Measurements from ENCODE around the gene CBLB. TPM values are rescaled to one million over a fixed set of nuclear protein-coding genes. Genes with fewer than 3 reads are reported as not detected.
A peak's percentile ranks its signal among the peaks of the same experiment; 100 is the strongest.

The CBLB gene
- total RNA-seq, 1 experiment from 2014 or later: 8.6 TPM

DNA sequence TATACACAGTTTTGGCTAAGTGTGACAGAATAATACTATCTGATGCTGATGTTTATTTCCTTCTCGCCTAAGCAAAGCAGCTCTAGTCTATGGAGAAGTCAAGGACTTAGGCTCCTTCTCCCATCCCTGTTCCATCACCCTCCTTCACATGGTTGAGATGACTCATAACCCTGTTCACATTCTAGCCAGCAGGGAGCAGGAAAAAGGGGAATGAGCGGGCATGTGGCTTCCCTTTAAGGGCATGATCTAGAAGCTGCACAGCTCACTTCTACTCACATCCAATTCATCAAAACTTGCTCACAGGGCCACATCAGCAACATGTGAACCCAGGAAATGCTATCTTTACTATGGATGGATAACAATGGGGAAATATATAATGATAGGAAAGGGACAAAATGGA lies 40.9 kb downstream of the CBLB start:
- peak; percentile 46 for DNase-seq (ENCODE audit: low read depth, low spot score)
- H3K4me3 ChIP-seq (ENCODE audit: low read depth in 2 of 2, low read length in 2 of 2): no peak overlapping the region
- TF ChIP-seq SIN3A (IDR thresholded peaks at IDR 0.05; ENCODE audit: borderline replicate concordance, insufficient read depth, low read depth, low read length): no peak
- TF ChIP-seq, protein P1, sequence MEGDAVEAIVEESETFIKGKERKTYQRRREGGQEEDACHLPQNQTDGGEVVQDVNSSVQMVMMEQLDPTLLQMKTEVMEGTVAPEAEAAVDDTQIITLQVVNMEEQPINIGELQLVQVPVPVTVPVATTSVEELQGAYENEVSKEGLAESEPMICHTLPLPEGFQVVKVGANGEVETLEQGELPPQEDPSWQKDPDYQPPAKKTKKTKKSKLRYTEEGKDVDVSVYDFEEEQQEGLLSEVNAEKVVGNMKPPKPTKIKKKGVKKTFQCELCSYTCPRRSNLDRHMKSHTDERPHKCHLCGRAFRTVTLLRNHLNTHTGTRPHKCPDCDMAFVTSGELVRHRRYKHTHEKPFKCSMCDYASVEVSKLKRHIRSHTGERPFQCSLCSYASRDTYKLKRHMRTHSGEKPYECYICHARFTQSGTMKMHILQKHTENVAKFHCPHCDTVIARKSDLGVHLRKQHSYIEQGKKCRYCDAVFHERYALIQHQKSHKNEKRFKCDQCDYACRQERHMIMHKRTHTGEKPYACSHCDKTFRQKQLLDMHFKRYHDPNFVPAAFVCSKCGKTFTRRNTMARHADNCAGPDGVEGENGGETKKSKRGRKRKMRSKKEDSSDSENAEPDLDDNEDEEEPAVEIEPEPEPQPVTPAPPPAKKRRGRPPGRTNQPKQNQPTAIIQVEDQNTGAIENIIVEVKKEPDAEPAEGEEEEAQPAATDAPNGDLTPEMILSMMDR (IDR thresholded peaks at IDR 0.05): peak; percentile 23; the same call in 1 of the 2 replicates
- no peak overlapping the region for H3K27ac ChIP-seq (ENCODE audit: low read length)
- in situ Hi-C loops (cut with HindIII; ENCODE audit: low pct_unique_long_range_greater_than_20kb, low sequenced_read_pairs): no loop called here
- POLR2A ChIA-PET: no interaction called here
- intact Hi-C loops (cut with micrococcal nuclease; ENCODE audit: unreplicated experiment): no loop called here
- no peaks in the 10 kb centered on the region for H3K27me3 ChIP-seq (ENCODE audit: control insufficient read depth, insufficient read depth, low read length)
- no peaks in the 10 kb centered on the region for H3K36me3 ChIP-seq (ENCODE audit: control insufficient read depth, insufficient read depth, low read length)
- no peaks in the 10 kb centered on the region for H3K9me3 ChIP-seq (ENCODE audit: control insufficient read depth, insufficient read depth, low read depth, low read length)
- BruUV-seq (replicated peaks): no TSS peak
- ATAC-seq: peak; percentile 71; the same call in 1 of the 2 replicates
- H3K4me1 ChIP-seq (ENCODE audit: control insufficient read depth, insufficient read depth, low read length): no peaks in the 10 kb centered on the region
- CTCF ChIA-PET: no interaction called here

DNA sequence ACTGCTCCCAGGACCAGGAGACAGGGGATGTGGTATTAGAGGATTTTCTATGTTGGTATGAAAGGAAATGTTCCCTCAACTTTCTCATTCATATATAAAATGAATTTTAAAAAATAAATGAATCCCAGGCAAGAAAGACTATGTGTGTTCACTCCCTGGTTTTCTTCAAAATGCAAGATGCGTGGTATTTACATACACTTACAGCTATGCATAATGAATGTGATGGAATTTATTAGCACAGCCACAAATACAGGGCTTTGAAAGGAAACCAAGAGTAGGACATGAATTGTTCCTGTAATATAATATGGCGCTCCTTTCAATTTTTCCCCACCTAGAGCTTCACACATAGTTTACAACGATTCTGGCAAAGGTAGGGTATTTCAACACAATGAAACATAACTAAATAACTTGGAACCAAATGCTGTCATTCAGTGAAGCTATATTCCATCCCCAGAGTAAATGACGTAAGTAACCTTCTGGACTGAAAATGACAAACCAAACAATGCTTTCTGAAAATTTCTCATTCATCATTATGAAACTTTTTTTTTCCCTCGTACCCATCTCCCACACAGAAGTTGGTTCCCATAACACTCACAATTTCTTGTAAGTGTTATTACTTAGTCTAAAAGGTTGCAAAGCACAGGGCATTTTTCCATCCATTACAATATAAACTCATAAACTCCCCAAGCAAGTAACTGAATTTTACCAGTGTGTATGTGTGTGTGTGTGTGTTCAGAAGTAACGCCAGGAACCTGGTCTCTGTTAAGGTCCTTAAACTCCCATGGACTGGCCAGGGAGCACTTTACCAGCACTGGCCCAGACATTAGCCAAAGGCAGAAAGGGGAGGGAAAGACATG lies 41.8 kb downstream of the CBLB start:
- POLR2A ChIA-PET: no interaction called here
- DNase-seq (ENCODE audit: low read depth, low spot score): no peak
- ATAC-seq: no peak
- no TSS peak for BruUV-seq (replicated peaks)
- H3K4me3 ChIP-seq (ENCODE audit: low read depth in 2 of 2, low read length in 2 of 2): no peak overlapping the region
- H3K36me3 ChIP-seq (ENCODE audit: control insufficient read depth, insufficient read depth, low read length): no peaks in the 10 kb centered on the region
- no peaks in the 10 kb centered on the region for H3K9me3 ChIP-seq (ENCODE audit: control insufficient read depth, insufficient read depth, low read depth, low read length)
- TF ChIP-seq SIN3A (IDR thresholded peaks at IDR 0.05; ENCODE audit: borderline replicate concordance, insufficient read depth, low read depth, low read length) (no peak), TCF7L2 (IDR thresholded peaks at IDR 0.05; ENCODE audit: low read depth, low read length) (no peak), POLR2AphosphoS5 (IDR thresholded peaks at IDR 0.05; ENCODE audit: low read depth, low read length) (no peak)
- TF ChIP-seq, protein P2, sequence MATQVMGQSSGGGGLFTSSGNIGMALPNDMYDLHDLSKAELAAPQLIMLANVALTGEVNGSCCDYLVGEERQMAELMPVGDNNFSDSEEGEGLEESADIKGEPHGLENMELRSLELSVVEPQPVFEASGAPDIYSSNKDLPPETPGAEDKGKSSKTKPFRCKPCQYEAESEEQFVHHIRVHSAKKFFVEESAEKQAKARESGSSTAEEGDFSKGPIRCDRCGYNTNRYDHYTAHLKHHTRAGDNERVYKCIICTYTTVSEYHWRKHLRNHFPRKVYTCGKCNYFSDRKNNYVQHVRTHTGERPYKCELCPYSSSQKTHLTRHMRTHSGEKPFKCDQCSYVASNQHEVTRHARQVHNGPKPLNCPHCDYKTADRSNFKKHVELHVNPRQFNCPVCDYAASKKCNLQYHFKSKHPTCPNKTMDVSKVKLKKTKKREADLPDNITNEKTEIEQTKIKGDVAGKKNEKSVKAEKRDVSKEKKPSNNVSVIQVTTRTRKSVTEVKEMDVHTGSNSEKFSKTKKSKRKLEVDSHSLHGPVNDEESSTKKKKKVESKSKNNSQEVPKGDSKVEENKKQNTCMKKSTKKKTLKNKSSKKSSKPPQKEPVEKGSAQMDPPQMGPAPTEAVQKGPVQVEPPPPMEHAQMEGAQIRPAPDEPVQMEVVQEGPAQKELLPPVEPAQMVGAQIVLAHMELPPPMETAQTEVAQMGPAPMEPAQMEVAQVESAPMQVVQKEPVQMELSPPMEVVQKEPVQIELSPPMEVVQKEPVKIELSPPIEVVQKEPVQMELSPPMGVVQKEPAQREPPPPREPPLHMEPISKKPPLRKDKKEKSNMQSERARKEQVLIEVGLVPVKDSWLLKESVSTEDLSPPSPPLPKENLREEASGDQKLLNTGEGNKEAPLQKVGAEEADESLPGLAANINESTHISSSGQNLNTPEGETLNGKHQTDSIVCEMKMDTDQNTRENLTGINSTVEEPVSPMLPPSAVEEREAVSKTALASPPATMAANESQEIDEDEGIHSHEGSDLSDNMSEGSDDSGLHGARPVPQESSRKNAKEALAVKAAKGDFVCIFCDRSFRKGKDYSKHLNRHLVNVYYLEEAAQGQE (IDR thresholded peaks at IDR 0.05; ENCODE audit: insufficient read depth in 1 of 2, low read depth in 2 of 2, low read length in 1 of 2): no peak
- TF ChIP-seq, protein P1 (IDR thresholded peaks at IDR 0.05): no peak
- intact Hi-C loops (cut with micrococcal nuclease; ENCODE audit: unreplicated experiment) (no loop called here), in situ Hi-C loops (cut with HindIII; ENCODE audit: low pct_unique_long_range_greater_than_20kb, low sequenced_read_pairs) (no loop called here)
- H3K27me3 ChIP-seq (ENCODE audit: control insufficient read depth, insufficient read depth, low read length): no peaks in the 10 kb centered on the region
- H3K27ac ChIP-seq (ENCODE audit: low read length): no peak overlapping the region
- no peaks in the 10 kb centered on the region for H3K4me1 ChIP-seq (ENCODE audit: control insufficient read depth, insufficient read depth, low read length)
- CTCF ChIA-PET: no interaction called here
